Measurements from ENCODE around the gene KRT15.

KRT15 gene

GRCh38 chr17:41483991-41484826 lies 34.5 kb downstream of the KRT15 start:
- Mint-ChIP-seq H3K27me3 (peaks cover 17 to 26% of the 10 kb centered on the region in 2 donors), H3K27ac (peak overlapping the region in 1 of 2 donors; percentile 47), H3K4me3 (no peak overlapping the region), H3K4me1 (ENCODE audit: low read depth in 2 of 2) (peaks cover 3% of the 10 kb centered on the region in 2 donors), H3K36me3 (ENCODE audit: insufficient read depth) (no peaks in the 10 kb centered on the region), H3K9me3 (no peaks in the 10 kb centered on the region)
- ATAC-seq (replicated peaks) (no peak), DNase-seq (no peak)

GRCh38 chr17:41483531-41483930 lies 35.2 kb downstream of the KRT15 start:
- no peaks in the 10 kb centered on the region for H3K36me3 Mint-ChIP-seq (ENCODE audit: insufficient read depth)
- H3K4me3 Mint-ChIP-seq, result no peak overlapping the region
- DNase-seq (no peak), ATAC-seq (replicated peaks) (no peak)
- H3K4me1 Mint-ChIP-seq (ENCODE audit: low read depth in 2 of 2), result peaks cover 3% of the 10 kb centered on the region in 2 donors
- peak overlapping the region in 1 of 2 donors; percentile 47 for H3K27ac Mint-ChIP-seq
- H3K9me3 Mint-ChIP-seq, result no peaks in the 10 kb centered on the region
- peaks cover 17 to 26% of the 10 kb centered on the region in 2 donors for H3K27me3 Mint-ChIP-seq

DNA sequence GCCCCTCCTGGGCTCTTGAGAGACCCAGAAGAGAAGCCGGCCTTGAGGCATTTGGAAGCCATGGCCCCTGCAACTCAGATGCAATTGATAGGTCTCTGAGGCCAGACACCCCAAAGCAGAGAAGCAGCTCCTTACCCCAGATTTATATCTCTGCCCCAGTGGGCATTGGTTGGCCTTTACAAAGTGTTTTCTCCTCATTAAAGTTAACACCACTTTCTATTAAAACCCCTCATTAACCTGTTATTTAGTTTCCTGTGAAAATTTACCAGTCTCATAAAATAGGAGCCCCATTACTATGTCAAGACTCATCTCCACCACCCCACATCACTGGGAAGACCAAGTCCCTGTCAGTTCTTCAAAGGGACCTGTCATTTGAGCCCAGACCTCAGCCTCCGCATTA lies 37.7 kb downstream of the KRT15 start, which contains the start of gene KRT35:
TSS of gene KRT35 (minus strand) at position 116 of the 400 bp plus-strand sequence. CDS start at position 62, 54 bp downstream.
- H3K27me3 Mint-ChIP-seq, result peaks cover 12 to 17% of the 10 kb centered on the region in 2 donors
- ATAC-seq (replicated peaks), result no peak
- H3K4me1 Mint-ChIP-seq (ENCODE audit: low read depth in 2 of 2), result no peaks in the 10 kb centered on the region
- DNase-seq, result no peak
- no peaks in the 10 kb centered on the region for H3K36me3 Mint-ChIP-seq (ENCODE audit: insufficient read depth)
- no peaks in the 10 kb centered on the region for H3K9me3 Mint-ChIP-seq
- no peak within 1 kb of the TSS for H3K4me3 Mint-ChIP-seq
- peak within 1 kb of the TSS in 1 of 2 donors; percentile 10 for H3K27ac Mint-ChIP-seq

DNA sequence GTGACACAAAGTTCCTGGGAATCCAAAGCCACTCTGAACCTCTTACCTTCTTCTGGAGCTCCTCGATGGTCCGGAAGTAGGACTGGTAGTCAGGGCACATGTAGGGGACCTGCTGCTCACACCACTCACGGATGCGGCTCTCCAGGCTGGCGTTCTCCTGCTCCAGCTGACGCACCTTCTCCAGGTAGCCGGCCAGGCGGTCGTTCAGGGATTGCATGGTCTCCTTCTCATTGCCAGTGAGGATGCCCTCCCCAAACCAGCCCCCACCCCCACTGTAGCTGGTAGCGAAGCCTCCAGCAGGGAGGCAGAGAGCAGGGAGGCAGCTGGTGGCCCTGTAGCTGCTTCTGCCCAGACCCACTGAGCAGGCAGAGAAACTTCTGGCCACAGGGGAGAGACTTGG lies 38.1 kb downstream of the KRT15 start:
- ATAC-seq (replicated peaks), result no peak
- no peaks in the 10 kb centered on the region for H3K9me3 Mint-ChIP-seq
- no peak overlapping the region for H3K27ac Mint-ChIP-seq
- H3K27me3 Mint-ChIP-seq, result peaks cover 12% of the 10 kb centered on the region in 2 donors
- no peak for DNase-seq
- H3K4me1 Mint-ChIP-seq (ENCODE audit: low read depth in 2 of 2), result no peaks in the 10 kb centered on the region
- H3K36me3 Mint-ChIP-seq (ENCODE audit: insufficient read depth), result no peaks in the 10 kb centered on the region
- no peak overlapping the region for H3K4me3 Mint-ChIP-seq

DNA sequence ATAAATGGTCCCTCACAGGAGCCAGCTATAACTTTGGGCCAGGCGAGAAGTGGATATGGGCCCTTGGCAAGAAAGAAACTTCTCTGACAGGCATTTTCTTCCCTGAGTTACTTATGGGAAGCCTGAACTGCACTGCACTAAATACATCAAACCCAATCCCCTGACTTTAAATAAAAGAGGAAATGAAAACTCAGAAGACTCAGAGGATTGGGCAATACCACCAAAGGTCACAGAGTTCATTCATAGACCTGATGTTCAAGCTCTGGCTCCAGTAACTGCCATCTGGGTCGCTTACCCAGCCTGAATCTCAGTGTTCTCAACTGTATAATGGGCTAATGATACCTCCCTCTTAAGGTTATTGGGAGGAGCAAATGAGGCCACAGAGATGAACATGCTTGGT lies 38.6 kb downstream of the KRT15 start:
- H3K4me1 Mint-ChIP-seq (ENCODE audit: low read depth in 2 of 2), result no peaks in the 10 kb centered on the region
- peaks cover 11 to 12% of the 10 kb centered on the region in 2 donors for H3K27me3 Mint-ChIP-seq
- H3K4me3 Mint-ChIP-seq, result no peak overlapping the region
- no peaks in the 10 kb centered on the region for H3K9me3 Mint-ChIP-seq
- H3K27ac Mint-ChIP-seq, result peak overlapping the region in 1 of 2 donors; percentile 10
- DNase-seq, result no peak
- no peak for ATAC-seq (replicated peaks)
- H3K36me3 Mint-ChIP-seq (ENCODE audit: insufficient read depth), result no peaks in the 10 kb centered on the region

DNA sequence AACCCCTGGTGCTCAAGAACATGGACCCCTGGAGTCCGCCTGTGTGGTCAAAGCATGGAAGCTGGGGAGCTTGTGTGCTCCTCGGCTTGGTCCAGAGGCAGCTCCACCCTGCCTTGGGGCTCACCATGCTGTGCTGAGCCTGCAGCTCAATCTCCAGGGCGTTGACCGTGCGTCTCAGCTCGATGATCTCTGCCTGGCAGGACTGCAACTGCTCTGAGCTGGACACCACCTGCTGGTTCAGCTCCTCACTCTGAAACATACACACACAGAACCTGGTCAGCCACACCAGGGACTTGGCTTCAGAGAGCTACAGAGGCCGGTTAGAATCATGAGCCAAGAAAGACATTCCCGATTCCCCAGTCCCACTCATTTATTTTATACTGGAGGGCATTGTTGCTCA lies 40.5 kb downstream of the KRT15 start:
- Mint-ChIP-seq H3K4me3 (no peak overlapping the region), H3K4me1 (ENCODE audit: low read depth in 2 of 2) (no peaks in the 10 kb centered on the region), H3K27ac (no peak overlapping the region), H3K9me3 (no peaks in the 10 kb centered on the region), H3K36me3 (ENCODE audit: insufficient read depth) (no peaks in the 10 kb centered on the region), H3K27me3 (peaks cover under 1% of the 10 kb centered on the region in 2 donors)
- no peak for ATAC-seq (replicated peaks)
- DNase-seq, result no peak

DNA sequence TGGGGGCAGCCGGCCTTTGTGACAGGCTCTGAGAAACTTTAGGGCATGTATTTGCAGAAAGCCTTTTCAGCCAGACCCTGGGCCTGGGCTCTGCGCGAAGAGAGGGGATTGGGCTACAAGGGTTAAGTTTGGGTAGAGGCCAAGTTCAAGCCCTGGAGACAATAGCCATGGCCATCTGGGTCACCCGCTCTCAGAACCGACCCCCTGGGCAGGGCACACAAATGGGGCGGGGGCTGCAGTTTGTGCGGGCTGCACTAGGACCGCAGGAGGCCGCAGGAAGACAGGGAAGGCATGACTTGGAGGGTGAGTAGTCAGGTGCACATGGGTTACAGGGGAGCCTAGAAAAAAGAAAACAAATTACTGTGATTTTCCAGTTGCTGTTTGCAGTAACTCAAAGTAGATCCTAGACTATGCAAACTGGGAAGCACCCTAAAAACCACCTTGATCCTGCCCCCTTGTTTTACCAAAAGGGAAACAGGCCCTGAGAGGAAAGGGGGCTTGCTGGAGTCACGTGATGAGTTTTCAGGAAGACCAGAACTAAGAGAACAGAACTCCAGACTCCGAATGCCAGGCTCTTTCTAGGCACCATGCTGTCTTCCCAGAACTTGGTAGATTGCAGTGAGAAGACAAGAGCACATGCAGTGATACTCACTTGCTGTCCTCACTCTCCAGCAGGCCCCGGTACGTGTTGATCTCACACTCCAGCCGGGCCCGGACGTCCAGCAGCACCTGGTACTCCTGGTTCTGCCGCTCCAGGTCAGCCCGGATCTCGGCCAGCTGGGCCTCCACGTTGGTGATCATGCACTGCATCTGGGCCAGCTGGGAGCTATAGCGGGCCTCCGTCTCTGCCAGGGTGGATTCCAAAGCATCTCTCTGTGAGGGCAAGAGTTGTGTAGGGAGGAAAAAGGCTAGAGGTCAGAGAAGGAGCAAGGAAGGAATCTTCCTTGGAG lies 41.5 kb downstream of the KRT15 start:
- ATAC-seq (replicated peaks) (no peak), DNase-seq (no peak)
- Mint-ChIP-seq H3K4me1 (ENCODE audit: low read depth in 2 of 2) (no peaks in the 10 kb centered on the region), H3K9me3 (no peaks in the 10 kb centered on the region), H3K36me3 (ENCODE audit: insufficient read depth) (no peaks in the 10 kb centered on the region), H3K27ac (peak overlapping the region; percentile 32 to 81), H3K27me3 (peaks cover 0 to 6% of the 10 kb centered on the region in 2 donors), H3K4me3 (no peak overlapping the region)

DNA sequence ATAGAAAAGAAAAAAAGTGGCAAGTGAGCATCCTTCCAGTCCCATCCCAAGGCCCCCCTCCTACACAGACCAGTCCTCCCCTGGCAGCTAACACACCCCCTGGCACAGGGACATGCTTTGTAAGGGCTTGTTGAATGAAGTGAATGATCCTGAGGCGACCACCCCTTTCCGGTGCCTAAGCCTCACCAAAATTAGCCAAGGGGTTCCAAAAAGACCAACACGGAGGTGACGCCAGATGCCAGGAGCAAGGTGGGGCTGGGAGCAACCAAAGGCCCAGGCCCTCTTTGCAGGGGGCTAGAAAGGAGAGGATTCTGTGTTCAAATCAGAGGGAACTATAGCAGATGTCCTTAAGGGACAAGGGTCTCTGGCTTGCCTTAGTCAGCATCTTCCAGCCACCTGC lies 43.3 kb downstream of the KRT15 start:
- Mint-ChIP-seq H3K27ac (no peak overlapping the region), H3K36me3 (ENCODE audit: insufficient read depth) (no peaks in the 10 kb centered on the region)

DNA sequence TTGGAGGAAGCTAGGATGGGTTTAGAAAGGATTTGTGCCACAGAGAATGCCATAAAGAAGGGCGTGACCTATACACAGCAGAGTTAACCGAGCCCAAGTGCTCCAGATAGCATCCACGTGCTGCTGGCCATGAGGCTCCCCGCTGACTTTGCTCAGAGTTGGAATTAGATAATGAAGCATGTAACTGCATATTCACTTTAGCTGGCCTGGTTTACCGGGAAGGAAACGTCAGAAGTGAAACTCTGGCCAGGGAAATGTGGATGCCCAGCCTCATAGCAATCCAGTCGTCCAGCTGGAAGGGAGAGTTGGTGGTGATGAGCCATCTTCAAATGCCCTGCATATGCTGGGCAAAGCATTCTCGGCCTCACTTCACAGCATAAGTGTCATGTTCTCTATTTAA lies 43.8 kb downstream of the KRT15 start:
- Mint-ChIP-seq H3K27me3 (peaks cover 0 to 12% of the 10 kb centered on the region in 2 donors), H3K36me3 (ENCODE audit: insufficient read depth) (no peaks in the 10 kb centered on the region), H3K27ac (peak overlapping the region in 1 of 2 donors; percentile 16), H3K9me3 (no peaks in the 10 kb centered on the region), H3K4me1 (ENCODE audit: low read depth in 2 of 2) (no peaks in the 10 kb centered on the region), H3K4me3 (no peak overlapping the region)
- DNase-seq (no peak), ATAC-seq (replicated peaks) (no peak)

More for the DNA sequence above, 43.3 kb downstream of the KRT15 start:
- H3K4me1 Mint-ChIP-seq (ENCODE audit: low read depth in 2 of 2), result no peaks in the 10 kb centered on the region
- H3K4me3 Mint-ChIP-seq, result no peak overlapping the region
- DNase-seq, result no peak
- no peak for ATAC-seq (replicated peaks)
- no peaks in the 10 kb centered on the region for H3K9me3 Mint-ChIP-seq
- peaks cover 0 to 12% of the 10 kb centered on the region in 2 donors for H3K27me3 Mint-ChIP-seq

- Mint-ChIP-seq H3K4me3 (no peak overlapping the region), H3K9me3 (no peaks in the 10 kb centered on the region), H3K4me1 (ENCODE audit: low read depth in 2 of 2) (no peaks in the 10 kb centered on the region), H3K27ac (no peak overlapping the region), H3K27me3 (peaks cover 34 to 36% of the 10 kb centered on the region in 2 donors), H3K36me3 (ENCODE audit: insufficient read depth) (no peaks in the 10 kb centered on the region)
- ATAC-seq (replicated peaks), result no peak
- no peak for DNase-seq
These were observed 50.3 kb downstream of the KRT15 start for GRCh38 chr17:41468346-41468745.

DNA sequence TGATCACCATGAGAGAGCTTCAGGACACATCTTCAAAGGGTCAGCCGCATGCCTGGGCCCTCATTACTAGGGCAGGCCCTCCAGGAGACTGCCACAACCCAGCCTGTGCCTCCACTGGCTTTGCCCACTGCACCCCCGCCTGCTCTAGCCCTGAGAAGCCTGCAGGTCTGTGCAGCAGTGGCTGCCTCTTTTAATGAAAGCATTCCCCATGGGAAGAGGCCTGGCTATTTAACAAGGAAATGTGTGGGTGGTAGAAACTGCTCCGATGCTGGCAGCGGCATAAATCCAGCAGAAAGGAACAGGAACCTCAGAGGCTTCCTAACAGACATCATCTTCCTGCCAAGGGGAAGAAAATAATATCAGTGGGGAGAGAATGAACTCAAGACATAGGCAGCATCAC lies 51.1 kb downstream of the KRT15 start:
- Mint-ChIP-seq H3K27me3 (peaks cover 29 to 44% of the 10 kb centered on the region in 2 donors), H3K9me3 (no peaks in the 10 kb centered on the region), H3K36me3 (ENCODE audit: insufficient read depth) (no peaks in the 10 kb centered on the region), H3K27ac (no peak overlapping the region), H3K4me1 (ENCODE audit: low read depth in 2 of 2) (no peaks in the 10 kb centered on the region), H3K4me3 (no peak overlapping the region)
- no peak for DNase-seq
- ATAC-seq (replicated peaks), result no peak

- Mint-ChIP-seq H3K4me1 (ENCODE audit: low read depth in 2 of 2) (no peaks in the 10 kb centered on the region), H3K27ac (no peak within 1 kb of the TSS), H3K4me3 (no peak within 1 kb of the TSS)
These were observed 51.7 kb downstream of the KRT15 start, which contains the start of gene KRT32 for GRCh38 chr17:41466988-41467387. KRT32 (minus strand) TSS chr17:41467386; CDS start chr17:41467325, 61 bp downstream.

DNA sequence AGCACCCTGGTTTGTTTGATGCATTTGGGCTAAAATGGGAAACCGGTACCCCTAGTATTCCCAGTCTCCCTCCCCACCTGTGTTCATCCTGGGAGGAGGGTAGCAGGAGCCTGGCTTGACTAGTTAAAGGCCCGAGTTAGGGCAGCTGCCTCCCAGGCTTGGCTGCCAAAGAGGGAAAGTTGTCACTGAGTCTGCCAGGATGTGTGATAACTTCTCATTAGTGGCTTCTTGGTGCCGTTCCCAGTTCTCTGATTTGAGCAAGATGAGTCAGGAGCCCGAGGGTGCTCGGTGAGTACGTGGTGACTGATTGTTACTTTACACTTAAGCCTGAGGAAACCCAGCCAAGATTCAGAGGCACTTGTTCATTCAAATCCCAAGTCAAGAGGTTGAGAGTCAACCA lies 54.0 kb downstream of the KRT15 start:
- Mint-ChIP-seq H3K27me3 (peaks cover 29 to 71% of the 10 kb centered on the region in 2 donors), H3K4me3 (no peak overlapping the region), H3K9me3 (no peaks in the 10 kb centered on the region), H3K4me1 (ENCODE audit: low read depth in 2 of 2) (no peaks in the 10 kb centered on the region), H3K36me3 (ENCODE audit: insufficient read depth) (no peaks in the 10 kb centered on the region), H3K27ac (no peak overlapping the region)
- DNase-seq (no peak), ATAC-seq (replicated peaks) (no peak)

More at GRCh38 chr17:41466988-41467387, 51.7 kb downstream of the KRT15 start, which contains the start of gene KRT32:
- H3K36me3 Mint-ChIP-seq (ENCODE audit: insufficient read depth), result no peaks in the 10 kb centered on the region
- H3K27me3 Mint-ChIP-seq, result peaks cover 34 to 50% of the 10 kb centered on the region in 2 donors
- DNase-seq (no peak), ATAC-seq (replicated peaks) (no peak)
- H3K9me3 Mint-ChIP-seq, result no peaks in the 10 kb centered on the region
